ENCODE results near the gene KHDC4.

KHDC4 gene

GRCh38 chr1:155934097-155934935, at the start of gene KHDC4:
Gene KHDC4 (minus strand): TSS chr1:155934413. CDS start chr1:155934373, 40 bp downstream.
- H3K36me3 ChIP-seq (ENCODE audit: control insufficient read depth, insufficient read depth, low read length): peaks cover 6% of the 10 kb centered on the region
- peak; percentile 6 for TF ChIP-seq CTCF (IDR thresholded peaks at IDR 0.05; ENCODE audit: insufficient read depth, low read length, poor library complexity, severe bottlenecking)
- peak within 1 kb of the TSS; percentile 95 for H3K4me3 ChIP-seq (replicated peaks; ENCODE audit: low read depth, low read length)
- H3K27me3 ChIP-seq (replicated peaks; ENCODE audit: control insufficient read depth, insufficient read depth, low read length): no peaks in the 10 kb centered on the region
- DNase-seq (ENCODE audit: extremely low read depth, insufficient read length): peak; percentile 93

DNA sequence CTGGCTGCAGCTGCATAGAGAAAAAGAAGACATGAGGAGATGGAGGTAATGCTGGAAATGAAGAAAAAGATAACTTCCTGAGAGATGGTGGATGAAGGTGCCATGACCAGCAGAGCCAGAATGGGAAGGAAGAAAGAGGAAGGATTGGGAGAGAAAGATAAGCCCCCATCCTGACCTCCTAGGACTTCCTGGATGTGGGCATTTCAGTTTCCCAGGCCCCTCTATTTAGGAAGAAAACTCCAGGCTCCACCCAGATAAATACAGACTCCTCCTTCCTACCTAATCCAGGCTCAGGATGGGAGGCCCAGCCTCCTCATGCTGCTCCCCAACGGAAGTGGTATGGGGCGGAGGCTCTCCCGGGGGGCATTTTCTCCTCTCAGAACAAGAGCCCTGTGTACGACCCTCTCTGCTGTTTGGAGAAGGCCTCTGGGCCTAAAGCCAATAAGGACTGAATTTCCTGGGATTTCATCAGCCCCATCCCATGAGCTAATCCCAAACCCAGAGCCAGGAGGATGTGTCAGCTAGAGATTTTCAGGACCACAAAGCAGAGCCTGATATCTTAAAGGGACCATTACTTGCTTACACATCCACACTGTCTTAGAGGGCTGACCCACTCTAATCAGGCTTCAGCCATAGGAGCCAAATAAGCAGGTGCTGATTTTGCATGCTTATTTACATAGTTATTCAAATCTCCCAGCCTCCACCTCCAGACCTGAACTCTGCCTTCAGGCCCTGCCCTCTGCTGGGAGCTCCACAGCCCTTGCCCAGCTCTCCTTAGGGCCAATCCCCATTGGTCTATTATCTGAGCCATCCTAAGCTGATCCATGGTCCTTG, 49.2 kb upstream of the KHDC4 start:
- H3K27me3 ChIP-seq (replicated peaks; ENCODE audit: control insufficient read depth, insufficient read depth, low read length): no peaks in the 10 kb centered on the region
- no peak overlapping the region for H3K4me3 ChIP-seq (replicated peaks; ENCODE audit: low read depth, low read length)
- TF ChIP-seq CTCF (IDR thresholded peaks at IDR 0.05; ENCODE audit: insufficient read depth, low read length, poor library complexity, severe bottlenecking): peak; percentile 39
- DNase-seq (ENCODE audit: extremely low read depth, insufficient read length): no peak
- no peaks in the 10 kb centered on the region; the same call in 1 of the 2 replicates for H3K36me3 ChIP-seq (ENCODE audit: control insufficient read depth, insufficient read depth, low read length)

- Histone ChIP-seq H3K27me3 (replicated peaks; ENCODE audit: control insufficient read depth, insufficient read depth, low read length) (no peaks in the 10 kb centered on the region), H3K4me3 (replicated peaks; ENCODE audit: low read depth, low read length) (peak overlapping the region; percentile 94), H3K36me3 (ENCODE audit: control insufficient read depth, insufficient read depth, low read length) (no peaks in the 10 kb centered on the region; the same call in 1 of the 2 replicates)
- DNase-seq (ENCODE audit: extremely low read depth, insufficient read length): no peak
- TF ChIP-seq CTCF (IDR thresholded peaks at IDR 0.05; ENCODE audit: insufficient read depth, low read length, poor library complexity, severe bottlenecking): no peak
Measured at GRCh38 chr1:155982106-155982505, 47.9 kb upstream of the KHDC4 start.

DNA sequence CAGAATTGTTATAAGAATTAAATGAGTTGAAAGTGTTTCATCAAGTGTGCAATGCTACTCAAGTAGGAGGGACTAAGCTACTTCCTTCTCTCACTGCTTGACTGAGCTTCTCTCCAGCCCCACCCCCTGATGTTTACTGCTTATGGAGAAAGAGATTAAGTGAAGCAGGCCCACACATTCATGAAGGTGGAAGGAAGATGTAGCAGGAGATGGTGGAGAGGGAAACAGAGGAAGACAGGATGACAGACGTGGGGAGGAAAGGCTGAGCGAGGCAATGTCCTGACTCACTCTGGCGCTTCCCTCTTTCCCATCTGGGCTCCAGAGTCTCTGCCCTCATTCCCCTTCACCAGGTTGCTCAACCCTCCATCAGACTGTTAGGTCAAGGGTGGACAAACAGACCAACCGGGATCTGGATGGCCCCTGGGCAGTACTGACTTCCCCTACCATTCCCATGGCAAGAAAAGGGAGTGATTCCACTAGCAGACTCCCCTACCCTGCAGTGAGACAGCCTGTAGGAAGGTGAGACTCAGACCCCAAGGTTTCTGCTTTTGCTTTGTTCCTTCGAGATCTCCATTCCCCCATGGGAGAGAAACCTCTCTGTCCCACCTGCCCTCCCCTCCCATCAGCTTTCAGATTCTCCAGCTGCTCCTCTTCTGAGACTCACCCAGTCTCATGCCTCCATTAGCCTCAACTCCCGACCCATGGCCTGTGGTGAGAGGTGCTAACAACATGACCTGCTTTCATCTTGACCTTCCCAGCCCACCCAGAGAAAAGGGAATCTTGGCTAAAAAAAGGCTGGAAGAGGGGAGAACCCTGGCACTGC, 47.3 kb upstream of the KHDC4 start:
- TF ChIP-seq CTCF (IDR thresholded peaks at IDR 0.05; ENCODE audit: insufficient read depth, low read length, poor library complexity, severe bottlenecking): no peak
- Histone ChIP-seq H3K27me3 (replicated peaks; ENCODE audit: control insufficient read depth, insufficient read depth, low read length) (no peaks in the 10 kb centered on the region), H3K36me3 (ENCODE audit: control insufficient read depth, insufficient read depth, low read length) (no peaks in the 10 kb centered on the region; the same call in 1 of the 2 replicates), H3K4me3 (replicated peaks; ENCODE audit: low read depth, low read length) (peak overlapping the region; percentile 94)
- DNase-seq (ENCODE audit: extremely low read depth, insufficient read length): no peak

DNA sequence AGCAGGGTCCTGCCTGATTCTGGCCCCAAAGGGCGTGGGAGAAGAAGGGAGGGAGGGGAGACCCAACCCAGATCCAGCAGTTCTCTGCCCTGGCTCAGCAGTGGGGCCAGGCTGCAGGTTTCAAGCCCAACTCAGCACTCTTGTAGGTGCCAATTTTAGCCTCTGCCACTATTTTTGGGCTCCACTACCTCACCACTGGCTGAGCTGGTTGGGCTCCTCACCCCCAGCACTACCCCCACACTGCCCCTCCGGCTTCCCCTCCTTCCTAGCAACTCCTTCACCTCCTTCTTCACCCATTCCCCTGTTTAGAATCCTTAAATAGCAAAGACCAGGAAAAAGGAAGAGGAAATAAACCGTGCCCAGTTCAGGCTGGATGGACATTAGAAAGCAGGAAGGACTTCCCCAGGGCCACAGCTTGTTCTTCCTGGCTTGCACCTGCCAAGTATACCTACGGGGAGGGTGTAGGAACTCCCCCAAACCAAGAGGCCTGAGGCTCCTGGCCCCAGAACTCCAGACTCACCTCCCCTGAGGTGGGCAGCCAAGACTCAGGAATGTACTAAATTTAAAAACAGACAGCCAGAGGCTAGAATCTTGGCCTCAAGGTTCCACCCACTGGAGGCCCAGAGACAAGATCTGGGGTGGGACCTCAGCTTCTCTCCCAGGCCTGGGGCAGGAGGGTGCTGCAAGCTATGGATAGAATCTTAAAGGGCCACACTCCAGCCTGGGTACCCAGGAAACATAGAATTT, 45.6 kb upstream of the KHDC4 start:
- peak overlapping the region; percentile 94 for H3K4me3 ChIP-seq (replicated peaks; ENCODE audit: low read depth, low read length)
- H3K36me3 ChIP-seq (ENCODE audit: control insufficient read depth, insufficient read depth, low read length): no peaks in the 10 kb centered on the region; the same call in 1 of the 2 replicates
- H3K27me3 ChIP-seq (replicated peaks; ENCODE audit: control insufficient read depth, insufficient read depth, low read length): no peaks in the 10 kb centered on the region
- TF ChIP-seq CTCF (IDR thresholded peaks at IDR 0.05; ENCODE audit: insufficient read depth, low read length, poor library complexity, severe bottlenecking): no peak
- DNase-seq (ENCODE audit: extremely low read depth, insufficient read length): peak; percentile 51
